Activated CD4-positive, alpha-beta T cell treated with anti-CD3 and anti-CD28 coated beads, Interleukin-2, amount 10 ng/mL, durations not matched to agents 24 days and 14 days (primary cell): ENCODE data around the gene LRP5. TPM values are rescaled to one million over a fixed set of nuclear protein-coding genes. Genes with fewer than 3 reads are reported as not detected.
"Not testable (repeated sequence)": the region's sequence is repeated elsewhere in the genome, so short reads cannot be mapped to it uniquely, and the experiment has no call there.

Experiments used
- DNase-seq: peaks from one replicate; pipeline ENCODE4 v3.0.0; 2022
- H3K27ac Mint-ChIP-seq: one replicate; pipeline ENCODE4 v1.8.0; 2022; ENCODE audit warnings: mild to moderate bottlenecking, mixed read lengths
- H3K27me3 Mint-ChIP-seq: one replicate; pipeline ENCODE4 v1.8.0; 2022; ENCODE audit warnings: mixed read lengths
- H3K36me3 Mint-ChIP-seq: one replicate; pipeline ENCODE4 v1.8.0; 2022; ENCODE audit warnings: low read depth, mild to moderate bottlenecking, mixed read lengths
- H3K4me1 Mint-ChIP-seq: one replicate; pipeline ENCODE4 v1.8.0; 2021; ENCODE audit warnings: mixed read lengths
- H3K4me3 Mint-ChIP-seq: one replicate; pipeline ENCODE4 v1.8.0; 2022; ENCODE audit warnings: mild to moderate bottlenecking, moderate library complexity, mixed read lengths
- H3K9me3 Mint-ChIP-seq: one replicate; pipeline ENCODE4 v1.8.0; 2021; ENCODE audit warnings: mixed read lengths
- intact Hi-C: fragments of 100-400 bp; cut with micrococcal nuclease; formaldehyde crosslinking; loops from one replicate; pipeline ENCODE4 v1.15.1; 2023
- total RNA-seq: library from RNA; stranded (reverse); gene quantifications from 2 replicates; pipeline ENCODE4 v1.2.3, GENCODE V29; 2022

LRP5 gene
- total RNA-seq, 1 donor from 2014 or later = 23.8 TPM

- no peaks in the 10 kb centered on the region for H3K4me1 Mint-ChIP-seq
- DNase-seq = no peak
- intact Hi-C loops = no loop called here
- H3K9me3 Mint-ChIP-seq = peaks cover 11% of the 10 kb centered on the region
- H3K27me3 Mint-ChIP-seq = no peaks in the 10 kb centered on the region
- H3K36me3 Mint-ChIP-seq = peaks cover 42% of the 10 kb centered on the region
- H3K4me3 Mint-ChIP-seq = no peak overlapping the region
- H3K27ac Mint-ChIP-seq = no peak overlapping the region
Observed at GRCh38 chr11:68424981-68425865, 112.8 kb downstream of the LRP5 start.

- Mint-ChIP-seq H3K27ac (no peak overlapping the region), H3K36me3 (peaks cover 46% of the 10 kb centered on the region), H3K4me3 (no peak overlapping the region), H3K27me3 (no peaks in the 10 kb centered on the region), H3K9me3 (peaks cover 17% of the 10 kb centered on the region), H3K4me1 (no peaks in the 10 kb centered on the region)
- no peak for DNase-seq
- intact Hi-C loops = no loop called here
Observed at GRCh38 chr11:68425866-68426380, 113.5 kb downstream of the LRP5 start.

- Mint-ChIP-seq H3K27ac (no peak overlapping the region), H3K27me3 (no peaks in the 10 kb centered on the region), H3K36me3 (peaks cover 47% of the 10 kb centered on the region), H3K4me3 (no peak overlapping the region), H3K9me3 (peaks cover 17% of the 10 kb centered on the region), H3K4me1 (no peaks in the 10 kb centered on the region)
- intact Hi-C loops = no loop called here
- no peak for DNase-seq
Observed at GRCh38 chr11:68429661-68430060, 117.3 kb downstream of the LRP5 start.

- Mint-ChIP-seq H3K36me3 (peaks cover 42% of the 10 kb centered on the region), H3K27me3 (no peaks in the 10 kb centered on the region), H3K4me1 (no peaks in the 10 kb centered on the region), H3K4me3 (no peak overlapping the region), H3K27ac (no peak overlapping the region), H3K9me3 (peaks cover 17% of the 10 kb centered on the region)
- DNase-seq = no peak
- intact Hi-C loops = no loop called here
Observed at GRCh38 chr11:68430384-68430783, 118.0 kb downstream of the LRP5 start.

GRCh38 chr11:68430801-68431200 is 118.4 kb downstream of the LRP5 start:
- intact Hi-C loops = no loop called here
- Mint-ChIP-seq H3K4me3 (no peak overlapping the region), H3K27me3 (no peaks in the 10 kb centered on the region), H3K36me3 (peaks cover 40% of the 10 kb centered on the region), H3K4me1 (no peaks in the 10 kb centered on the region), H3K9me3 (peaks cover 17% of the 10 kb centered on the region), H3K27ac (no peak overlapping the region)
- DNase-seq = no peak

- peaks cover under 1% of the 10 kb centered on the region for H3K4me1 Mint-ChIP-seq
- H3K27ac Mint-ChIP-seq = no peak overlapping the region
- H3K36me3 Mint-ChIP-seq = peaks cover 30% of the 10 kb centered on the region
- DNase-seq = no peak
- no peak overlapping the region for H3K4me3 Mint-ChIP-seq
- no peaks in the 10 kb centered on the region for H3K27me3 Mint-ChIP-seq
- intact Hi-C loops = no loop called here
- H3K9me3 Mint-ChIP-seq = peaks cover 17% of the 10 kb centered on the region
Observed at GRCh38 chr11:68431984-68432645, 119.7 kb downstream of the LRP5 start.

GRCh38 chr11:68432874-68433273 is 120.5 kb downstream of the LRP5 start:
- peaks cover 17% of the 10 kb centered on the region for H3K9me3 Mint-ChIP-seq
- intact Hi-C loops = no loop called here
- H3K36me3 Mint-ChIP-seq = peaks cover 26% of the 10 kb centered on the region
- no peak overlapping the region for H3K27ac Mint-ChIP-seq
- DNase-seq = no peak
- H3K4me3 Mint-ChIP-seq = no peak overlapping the region
- H3K4me1 Mint-ChIP-seq = peaks cover 5% of the 10 kb centered on the region
- H3K27me3 Mint-ChIP-seq = no peaks in the 10 kb centered on the region

GRCh38 chr11:68433541-68433940 is 121.2 kb downstream of the LRP5 start:
- intact Hi-C loops = no loop called here
- Mint-ChIP-seq H3K9me3 (peaks cover 13% of the 10 kb centered on the region), H3K27ac (no peak overlapping the region), H3K4me1 (peaks cover 5% of the 10 kb centered on the region), H3K36me3 (peaks cover 22% of the 10 kb centered on the region), H3K4me3 (no peak overlapping the region), H3K27me3 (no peaks in the 10 kb centered on the region)
- DNase-seq = no peak

GRCh38 chr11:68434159-68434558 is 121.8 kb downstream of the LRP5 start:
- intact Hi-C loops, H3K27ac Mint-ChIP-seq, H3K27me3 Mint-ChIP-seq, H3K4me3 Mint-ChIP-seq, H3K4me1 Mint-ChIP-seq, DNase-seq: not testable (repeated sequence)
- Mint-ChIP-seq H3K36me3 (peaks cover 18% of the 10 kb centered on the region), H3K9me3 (peaks cover 12% of the 10 kb centered on the region)

GRCh38 chr11:68436162-68436888 is 123.9 kb downstream of the LRP5 start:
- Mint-ChIP-seq H3K27me3 (no peaks in the 10 kb centered on the region), H3K27ac (no peak overlapping the region), H3K4me3 (no peak overlapping the region), H3K36me3 (peaks cover 2% of the 10 kb centered on the region), H3K9me3 (no peaks in the 10 kb centered on the region), H3K4me1 (peaks cover 5% of the 10 kb centered on the region)
- intact Hi-C loops = no loop called here
- no peak for DNase-seq

- Mint-ChIP-seq H3K4me1 (peaks cover 5% of the 10 kb centered on the region), H3K27ac (no peak overlapping the region), H3K9me3 (no peaks in the 10 kb centered on the region), H3K27me3 (no peaks in the 10 kb centered on the region), H3K36me3 (peaks cover 2% of the 10 kb centered on the region), H3K4me3 (no peak overlapping the region)
- intact Hi-C loops = no loop called here
- peak; percentile 61 for DNase-seq
Observed at GRCh38 chr11:68436985-68437926, 124.9 kb downstream of the LRP5 start.

- no peak for DNase-seq
- Mint-ChIP-seq H3K27ac (no peak overlapping the region), H3K36me3 (peaks cover 2% of the 10 kb centered on the region), H3K4me3 (no peak overlapping the region), H3K4me1 (peaks cover 5% of the 10 kb centered on the region), H3K9me3 (no peaks in the 10 kb centered on the region), H3K27me3 (no peaks in the 10 kb centered on the region)
- intact Hi-C loops = no loop called here
Observed at GRCh38 chr11:68437927-68438657, 125.7 kb downstream of the LRP5 start.
